A172 (cell line): Measurements from ENCODE around the gene BTBD2. TPM values are rescaled to one million over a fixed set of nuclear protein-coding genes. Genes with fewer than 3 reads are reported as not detected.

Source experiments
- DNase-seq: peaks from one replicate; pipeline ENCODE4 v3.0.0-alpha.2; 2015; ENCODE audit warnings: low spot score
- total RNA-seq: library from RNA; depleted of rRNA; stranded (reverse); fragments of >200 nt; shearing (Covaris generic); gene quantifications from 2 replicates; pipeline ENCODE4 v1.2.3, GENCODE V29; 2014; rRNA removed

Gene BTBD2
- 54.7 and 60.4 TPM in 2 replicates for total RNA-seq

DNA sequence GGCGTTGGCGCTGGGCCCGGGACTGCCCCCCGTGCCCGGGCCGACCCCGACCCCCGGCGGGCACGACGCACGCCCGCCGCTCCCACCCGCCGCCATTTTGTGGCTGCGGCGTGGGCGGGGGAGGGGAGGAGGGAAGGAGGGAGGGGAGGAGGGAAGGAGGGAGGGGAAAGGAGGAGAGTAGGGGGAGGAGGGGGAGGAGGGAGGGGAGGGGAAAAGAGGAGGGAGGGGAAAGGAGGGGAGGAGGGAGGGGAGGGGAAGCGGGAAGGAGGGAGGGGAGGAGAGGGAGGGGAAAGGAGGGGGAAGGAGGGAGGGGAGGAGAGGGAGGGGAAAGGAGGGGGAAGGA, at the start of gene BTBD2:
Gene BTBD2 (minus strand): TSS at position 107 of the 343 bp plus-strand sequence. CDS start 11 bp downstream, at position 96.
- peak; percentile 29 for DNase-seq

DNA sequence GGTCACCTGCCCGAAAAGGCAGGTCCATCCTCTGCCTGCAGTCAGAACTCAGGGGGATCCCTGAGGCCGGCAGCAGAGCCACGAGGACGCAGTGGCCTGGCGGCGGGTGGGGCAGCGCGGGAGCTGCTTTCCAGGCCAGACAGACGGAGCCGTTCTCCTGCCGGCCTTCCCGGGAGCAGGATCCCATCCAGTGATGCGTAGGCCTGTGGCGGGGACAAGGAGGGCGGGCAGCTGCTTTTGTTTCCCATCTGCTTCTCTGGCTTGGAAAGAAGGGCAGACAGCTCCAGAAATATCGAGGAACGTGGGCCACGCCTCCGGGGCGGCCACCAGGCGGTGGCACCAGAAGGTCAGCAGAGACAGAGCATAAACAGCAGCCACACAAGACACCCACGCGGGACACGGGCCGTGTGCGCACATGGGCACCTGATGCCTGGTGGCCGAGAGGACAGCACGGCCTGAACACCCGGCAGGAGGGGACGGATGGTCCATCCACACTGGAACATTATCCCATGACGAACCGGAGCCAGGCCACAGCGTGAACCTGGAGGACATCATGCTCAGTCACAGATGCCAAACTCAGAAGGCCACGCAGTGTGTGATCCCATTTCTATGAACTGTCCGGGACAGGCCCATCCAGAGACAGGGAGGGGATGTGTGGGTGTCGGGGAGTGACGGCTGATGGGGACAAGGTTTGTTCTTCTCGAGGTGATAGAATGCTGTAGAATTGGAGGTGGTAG, 49.4 kb upstream of the BTBD2 start:
- DNase-seq, result no peak

DNA sequence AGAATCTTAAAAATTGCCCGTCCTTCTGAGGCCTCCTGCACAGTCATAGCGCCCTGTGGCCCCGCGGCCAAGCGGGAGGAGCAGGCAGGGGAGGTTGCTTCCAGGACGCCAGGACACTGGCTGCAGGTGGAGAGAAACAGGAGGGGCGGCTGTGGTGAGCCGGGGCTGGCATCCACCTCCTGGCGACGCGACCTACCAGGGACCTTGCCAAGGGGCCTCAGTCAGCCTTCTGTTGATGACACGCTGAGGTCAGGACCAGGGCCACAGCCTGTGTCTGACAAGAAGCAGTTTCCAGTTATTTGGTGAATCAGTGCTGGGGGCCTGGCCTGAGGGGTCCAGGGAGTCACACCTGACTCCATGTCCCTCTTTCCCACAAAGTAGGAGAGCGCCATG, 48.9 kb upstream of the BTBD2 start:
- no peak for DNase-seq

DNA sequence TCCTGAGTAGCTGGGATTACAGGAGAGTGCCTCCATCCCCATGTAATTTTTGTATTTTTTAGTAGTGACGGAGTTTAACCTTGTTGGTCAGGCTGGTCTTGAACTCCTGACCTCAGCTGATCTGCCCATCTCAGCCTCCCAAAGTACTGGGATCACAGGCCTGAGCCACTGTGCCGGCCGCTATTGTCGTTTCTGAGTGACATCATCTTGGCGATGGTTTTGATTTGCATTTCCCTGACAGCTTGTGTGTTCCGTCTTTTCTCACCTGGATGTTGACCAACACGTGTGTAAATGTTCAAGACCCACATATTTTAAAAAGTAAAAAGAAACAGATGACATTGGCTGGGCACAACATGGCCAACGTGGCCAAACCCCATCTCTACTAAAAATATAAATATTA, 48.3 kb upstream of the BTBD2 start:
- no peak for DNase-seq

DNA sequence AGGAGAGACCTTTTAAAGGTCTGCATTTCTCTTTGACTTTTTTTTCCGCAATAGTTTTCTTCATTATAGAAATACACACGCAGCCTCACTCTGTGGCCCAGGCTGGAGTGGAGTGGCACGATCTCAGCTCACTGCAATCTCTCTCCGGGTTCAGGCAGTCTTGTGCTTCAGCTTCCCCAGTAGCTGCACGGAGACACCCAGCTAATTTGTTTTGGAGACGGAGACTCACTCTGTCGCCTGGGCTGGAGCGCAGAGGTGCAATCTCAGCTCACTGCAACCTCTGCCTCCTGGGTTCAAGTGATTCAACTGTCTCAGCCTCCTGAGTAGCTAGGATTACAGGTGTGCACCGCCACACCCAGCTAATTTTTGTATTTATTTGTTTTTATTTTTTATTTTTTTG, 47.3 kb upstream of the BTBD2 start:
- DNase-seq, result no peak

DNA sequence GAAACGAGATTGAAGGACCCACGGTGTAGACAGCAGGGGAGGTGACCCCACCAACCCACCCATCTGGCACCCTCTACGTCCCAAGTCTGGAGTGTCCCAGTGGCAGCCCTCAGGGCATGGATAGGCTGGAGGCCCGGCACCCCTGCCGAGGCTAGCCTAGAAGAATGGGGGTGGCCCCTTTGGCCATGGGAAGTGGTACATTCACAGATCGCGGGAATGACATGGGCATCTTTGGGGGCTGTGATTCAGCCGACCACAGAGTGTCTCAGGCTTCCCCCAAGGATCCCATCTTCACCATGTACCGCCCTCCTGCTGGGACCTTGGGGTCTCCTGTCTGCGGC, 46.8 kb upstream of the BTBD2 start:
- DNase-seq, result no peak

DNA sequence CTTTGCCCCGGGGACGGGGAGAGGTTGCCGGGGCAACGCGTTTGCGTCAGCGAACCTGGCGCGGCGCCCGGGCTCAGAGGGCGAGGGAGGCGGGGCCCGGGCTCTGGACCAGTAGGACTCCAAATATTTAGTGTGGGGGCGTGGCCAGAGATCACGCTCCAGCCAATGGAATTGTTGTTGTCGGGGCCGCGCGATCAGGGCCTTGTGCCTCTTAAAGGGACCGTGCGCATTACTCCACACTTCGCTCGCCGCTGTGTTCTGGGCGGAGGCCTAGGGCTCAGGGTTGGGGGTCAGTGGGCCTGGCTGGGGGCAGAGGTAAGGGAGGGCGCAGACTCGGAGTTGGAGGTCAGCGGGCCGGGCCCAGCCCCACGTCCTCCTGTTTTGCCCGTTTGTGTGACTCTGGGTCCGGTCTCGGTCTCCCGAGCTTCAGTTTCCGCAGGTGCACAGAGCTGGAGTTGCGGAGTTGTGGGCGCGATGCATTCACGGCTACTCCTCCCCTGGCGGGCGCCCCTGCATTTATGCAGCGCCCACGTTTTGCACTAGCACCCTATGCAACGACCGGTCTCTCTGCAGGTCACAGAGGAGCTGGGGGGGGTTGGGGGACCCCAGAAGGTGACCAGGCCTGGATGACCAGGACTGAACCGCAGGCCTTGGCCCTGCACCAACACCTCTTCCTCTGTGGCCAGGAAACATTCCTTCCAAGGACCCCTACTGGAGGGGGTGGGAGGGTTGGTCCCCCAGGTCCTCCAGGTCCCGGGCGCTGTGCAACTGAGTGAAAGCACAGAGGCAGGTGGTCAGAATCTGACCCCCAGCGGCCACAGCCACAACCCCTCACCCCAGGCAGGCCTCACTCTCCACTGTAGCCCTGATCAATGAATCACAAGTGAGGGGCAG, 46.2 kb upstream of the BTBD2 start:
- peak; percentile 98 for DNase-seq

DNA sequence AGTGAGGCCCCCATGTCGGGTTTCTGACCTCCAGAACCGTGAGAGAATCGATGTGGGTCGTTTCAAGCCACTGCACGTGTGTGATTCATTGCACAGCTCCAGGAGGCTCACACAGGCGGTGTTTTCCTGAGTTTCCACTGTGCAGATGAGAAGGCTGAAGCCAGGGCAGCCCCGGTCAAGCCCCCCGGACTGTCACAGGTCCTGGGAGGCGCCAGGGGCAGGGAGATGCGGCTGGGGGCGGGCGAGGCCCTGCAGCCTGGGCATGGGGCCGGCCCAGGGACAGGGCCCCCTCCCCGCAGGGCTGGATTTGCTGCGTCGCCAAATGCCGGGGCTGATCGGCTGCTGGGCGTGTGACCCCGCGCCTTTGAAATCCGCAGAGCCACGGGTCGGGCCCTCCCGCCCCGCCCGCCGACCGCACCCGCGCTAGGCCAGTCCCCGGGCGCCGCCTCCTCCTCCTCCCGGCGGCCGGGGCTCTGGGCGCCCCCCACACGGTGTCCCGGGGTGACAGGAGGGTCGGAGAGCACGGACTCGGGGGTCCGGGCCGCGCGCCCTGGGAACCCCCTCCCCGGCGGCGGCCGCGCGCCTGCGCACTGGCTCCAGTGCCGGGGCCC, 45.5 kb upstream of the BTBD2 start:
- peak; percentile 69 for DNase-seq

DNA sequence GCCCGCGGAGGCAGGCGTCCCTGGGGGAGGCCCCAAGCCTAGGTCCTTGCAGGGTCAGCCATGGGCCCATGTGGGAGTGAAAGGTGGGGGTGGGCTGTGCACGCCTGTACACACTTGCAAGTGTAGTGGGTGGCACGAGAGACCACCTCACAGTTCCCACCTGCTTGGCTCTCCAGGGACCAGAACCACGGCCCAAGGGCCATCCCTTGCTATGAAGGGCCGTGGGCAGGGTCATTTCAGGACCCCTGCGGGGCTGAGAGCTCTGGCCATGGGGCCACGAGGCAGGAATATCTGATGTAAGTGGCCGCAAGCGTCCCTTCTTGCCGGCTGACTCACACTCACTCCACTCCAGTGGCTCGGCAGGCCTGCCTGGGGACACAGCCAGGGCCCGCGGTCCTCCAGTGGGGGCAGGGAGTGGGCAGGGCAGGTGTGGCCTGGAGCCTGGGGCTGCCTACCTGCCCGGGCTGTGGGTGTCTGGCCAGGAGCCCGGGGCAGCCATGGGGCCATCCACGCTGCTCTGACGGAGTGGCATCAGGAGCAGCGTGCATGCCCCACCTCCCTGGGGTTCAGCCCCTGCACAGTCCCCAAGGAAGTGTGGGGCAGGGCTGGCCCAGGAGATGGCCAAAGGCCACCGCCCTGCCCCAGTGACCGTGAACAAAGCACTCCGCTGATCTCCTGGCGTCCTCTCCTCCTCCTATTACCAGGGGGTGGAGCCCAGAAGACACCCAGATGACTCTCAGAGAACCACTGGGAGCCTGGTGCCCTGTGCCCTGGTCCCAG, 44.1 kb upstream of the BTBD2 start:
- DNase-seq, result peak; percentile 94

DNA sequence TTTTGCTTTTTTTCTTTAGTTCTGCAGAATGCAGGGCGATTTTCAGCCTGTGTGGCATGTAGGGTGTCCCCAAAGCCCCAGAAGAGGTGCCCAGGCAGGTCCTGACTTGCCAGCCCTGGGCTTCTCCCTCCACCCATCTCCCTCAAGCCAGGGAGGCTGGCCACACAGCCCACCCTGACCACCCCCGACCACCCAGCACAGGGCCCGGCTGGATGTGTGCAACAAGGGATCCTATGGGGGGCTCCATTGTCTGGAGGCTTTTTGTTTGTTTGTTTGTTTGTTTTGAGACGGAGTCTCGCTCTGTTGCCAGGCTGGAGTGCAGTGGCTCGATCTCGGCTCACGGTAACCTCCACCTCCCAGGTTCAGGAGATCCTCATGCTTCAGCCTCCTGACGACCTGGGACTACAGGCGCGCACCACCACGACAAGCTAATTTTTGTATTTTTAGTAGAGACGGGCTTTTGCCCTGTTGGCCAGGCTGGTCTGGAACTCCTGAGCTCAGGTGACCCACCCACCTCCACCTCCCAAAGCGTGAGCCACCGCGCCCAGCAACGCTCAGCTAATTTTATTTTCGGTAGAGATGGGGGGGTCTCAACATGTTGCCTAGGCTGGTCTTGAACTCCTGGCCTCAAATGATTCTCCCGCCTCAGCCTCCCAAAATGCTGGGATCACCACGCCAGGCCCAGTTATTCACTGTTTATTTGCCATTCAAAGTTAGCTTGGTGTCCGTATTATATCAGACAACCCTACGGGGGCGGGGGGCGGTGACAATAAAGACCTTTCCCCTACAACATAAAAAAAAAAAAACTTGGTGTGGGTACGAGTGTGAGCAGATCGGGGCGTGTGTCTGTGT, 43.3 kb upstream of the BTBD2 start:
- DNase-seq, result no peak

DNA sequence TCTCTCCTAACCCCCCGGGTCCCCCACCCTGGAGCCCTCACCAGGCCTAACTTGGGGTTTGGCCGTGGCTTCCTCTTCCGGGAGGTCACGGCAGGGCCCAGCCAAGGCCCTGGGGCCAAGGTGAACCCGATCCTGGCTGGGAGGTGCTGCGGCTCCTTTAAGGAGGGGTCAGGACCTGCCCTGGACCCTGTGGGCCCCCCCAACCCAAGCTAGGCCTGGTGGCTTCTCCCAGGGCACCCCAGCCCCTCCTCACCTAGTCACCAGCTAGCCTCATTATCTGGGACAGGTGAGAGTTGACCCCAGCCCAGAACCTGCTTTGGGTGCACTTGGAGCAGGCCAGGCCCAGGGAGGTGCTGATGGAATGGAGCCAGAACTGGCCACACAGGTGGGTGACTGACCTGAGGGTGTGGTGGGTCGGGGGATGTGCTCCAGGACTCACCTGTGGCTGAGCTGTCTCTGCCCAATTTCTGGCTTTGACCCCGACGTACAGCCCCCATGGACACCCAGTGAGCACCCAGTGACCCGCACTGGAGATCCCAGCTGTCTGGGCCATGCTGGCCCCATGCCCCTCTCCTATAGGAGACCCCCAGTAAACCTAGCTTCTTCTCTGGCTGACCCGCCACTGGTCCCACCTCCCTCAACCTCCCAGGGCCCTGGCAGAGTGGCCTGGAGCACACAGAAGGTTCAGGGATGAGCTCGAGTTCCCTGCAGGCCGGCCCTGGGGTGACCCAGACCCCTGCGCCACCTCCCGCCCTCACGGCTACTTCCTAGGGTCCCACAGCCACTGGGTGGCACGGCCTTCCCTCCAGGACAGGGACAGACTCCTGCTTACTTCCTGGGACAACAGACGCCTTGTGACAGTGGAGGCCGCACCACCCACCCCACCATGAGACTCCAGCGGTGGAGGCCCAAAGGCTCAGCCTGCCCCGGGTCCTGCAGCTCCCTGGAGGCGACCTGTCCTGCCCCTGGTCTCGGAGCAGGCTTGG, 42.3 kb upstream of the BTBD2 start:
- DNase-seq, result no peak

DNA sequence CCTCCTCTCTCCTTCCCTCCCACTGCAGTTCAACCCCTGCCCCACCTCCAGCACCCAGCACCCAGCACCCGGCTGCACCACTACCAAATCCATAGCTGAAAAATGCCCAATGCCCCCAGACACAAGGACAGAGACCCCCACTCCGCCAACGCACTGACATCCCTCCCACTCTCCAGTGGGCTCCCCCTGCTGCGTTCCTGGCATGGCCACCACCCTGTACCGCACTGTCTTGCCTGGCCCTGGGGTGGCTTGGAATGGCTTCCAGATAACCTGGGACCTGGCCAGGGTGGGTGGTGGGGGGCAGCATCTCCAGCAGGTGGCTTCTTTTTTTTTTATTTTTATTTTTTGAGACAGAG, 41.3 kb upstream of the BTBD2 start:
- no peak for DNase-seq

DNA sequence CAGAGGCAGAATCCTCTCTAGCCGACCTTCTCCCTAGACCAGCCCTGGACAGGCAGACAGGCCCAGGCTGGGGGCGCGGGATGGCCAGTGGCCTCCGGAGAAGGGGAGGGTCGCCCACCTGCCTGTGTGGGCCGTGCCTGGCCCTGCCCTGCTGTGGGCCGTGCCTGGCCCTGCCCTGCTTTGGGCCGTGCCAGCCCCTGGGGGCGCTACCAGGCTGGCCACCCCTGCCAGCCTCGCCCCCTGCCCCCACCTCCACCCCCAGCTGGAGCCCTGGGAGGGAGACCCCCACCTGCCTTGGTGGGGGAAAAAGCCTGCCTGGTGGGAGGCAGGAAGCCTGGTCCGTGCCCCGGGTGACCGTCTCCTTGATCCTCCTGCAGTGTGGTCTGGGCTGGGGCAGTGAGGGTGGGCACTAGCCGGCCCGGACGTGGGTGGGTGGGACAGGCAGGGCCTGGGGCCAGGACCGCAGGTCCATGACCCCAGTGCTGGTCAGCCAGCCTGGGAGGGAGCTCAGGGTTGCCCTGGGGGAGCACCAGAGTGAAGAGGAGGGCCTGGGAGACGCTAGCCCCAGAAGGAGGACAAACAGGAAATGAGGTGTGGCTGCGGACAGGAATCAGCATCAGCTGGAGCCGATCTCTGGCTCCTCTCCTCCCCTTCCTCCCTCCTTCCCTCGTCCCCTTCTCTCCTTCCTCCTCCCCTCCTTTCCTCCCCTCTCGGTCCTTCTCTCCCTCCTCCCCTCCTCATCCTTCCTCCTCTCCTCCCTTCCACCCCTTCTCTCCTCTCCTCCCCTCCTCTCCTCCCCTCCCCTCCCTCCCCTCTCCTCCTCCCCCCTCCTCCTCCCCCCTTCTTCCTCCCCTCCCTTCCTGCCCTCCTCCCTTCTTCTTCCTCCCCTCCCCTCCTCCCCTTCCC, 40.7 kb upstream of the BTBD2 start:
- DNase-seq, result peak; percentile 95

DNA sequence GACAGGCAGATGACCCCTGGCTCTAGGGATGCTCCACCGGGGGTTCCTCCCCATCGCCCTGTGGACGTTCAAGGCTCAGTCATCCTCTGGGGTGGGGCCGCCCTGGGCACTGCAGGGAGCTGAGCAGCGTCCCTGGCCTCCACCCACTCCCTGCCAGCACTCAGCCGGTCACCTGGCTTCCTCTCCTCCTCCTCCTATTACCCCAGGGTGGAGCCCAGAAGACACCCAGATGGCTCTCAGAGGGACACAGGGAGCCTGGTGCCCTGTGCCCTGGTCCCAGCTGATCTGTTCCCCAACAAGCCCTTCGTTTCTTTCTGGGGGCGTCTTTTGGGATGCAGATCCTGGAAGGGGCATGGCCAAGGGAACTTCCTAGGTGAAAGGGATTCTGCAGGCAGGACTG, 39.2 kb upstream of the BTBD2 start:
- DNase-seq, result peak; percentile 71

DNA sequence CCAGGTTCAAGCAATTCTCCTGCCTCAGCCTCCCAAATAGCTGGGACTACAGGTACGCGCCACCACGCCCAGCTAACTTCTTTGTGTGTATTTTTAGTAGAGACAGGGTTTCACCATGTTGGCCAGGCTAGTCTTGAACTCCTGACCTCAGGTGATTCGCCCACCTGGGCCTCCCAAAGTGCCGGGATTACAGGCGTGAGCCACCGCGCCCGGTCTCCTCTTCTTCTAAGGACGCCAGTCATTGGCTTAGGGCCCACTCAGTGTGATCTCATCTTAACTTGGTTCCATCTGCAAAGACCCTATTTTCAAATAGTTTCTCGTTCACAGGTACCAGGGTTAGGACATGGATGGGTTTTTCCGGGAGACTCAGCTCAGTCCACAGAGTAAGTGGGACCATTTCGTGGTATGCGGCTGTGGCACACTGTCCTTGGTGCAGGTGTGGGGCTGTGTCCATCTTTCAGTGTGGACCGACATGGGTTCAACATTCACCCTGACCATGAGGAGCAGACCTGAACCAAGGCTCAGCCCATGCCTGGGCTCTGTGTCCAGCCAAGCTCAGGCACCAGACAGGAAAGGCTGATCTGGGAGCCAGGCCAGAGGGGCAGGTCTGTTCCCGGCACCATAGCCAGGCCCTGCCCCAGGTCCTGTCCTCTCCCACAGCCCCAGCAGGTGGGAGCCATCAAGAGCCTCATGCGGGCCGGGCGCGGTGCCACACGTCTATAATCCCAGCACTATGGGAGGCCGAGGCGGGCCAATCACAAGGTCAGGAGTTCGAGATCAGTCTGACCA, 38.3 kb upstream of the BTBD2 start:
- DNase-seq, result peak; percentile 78

DNA sequence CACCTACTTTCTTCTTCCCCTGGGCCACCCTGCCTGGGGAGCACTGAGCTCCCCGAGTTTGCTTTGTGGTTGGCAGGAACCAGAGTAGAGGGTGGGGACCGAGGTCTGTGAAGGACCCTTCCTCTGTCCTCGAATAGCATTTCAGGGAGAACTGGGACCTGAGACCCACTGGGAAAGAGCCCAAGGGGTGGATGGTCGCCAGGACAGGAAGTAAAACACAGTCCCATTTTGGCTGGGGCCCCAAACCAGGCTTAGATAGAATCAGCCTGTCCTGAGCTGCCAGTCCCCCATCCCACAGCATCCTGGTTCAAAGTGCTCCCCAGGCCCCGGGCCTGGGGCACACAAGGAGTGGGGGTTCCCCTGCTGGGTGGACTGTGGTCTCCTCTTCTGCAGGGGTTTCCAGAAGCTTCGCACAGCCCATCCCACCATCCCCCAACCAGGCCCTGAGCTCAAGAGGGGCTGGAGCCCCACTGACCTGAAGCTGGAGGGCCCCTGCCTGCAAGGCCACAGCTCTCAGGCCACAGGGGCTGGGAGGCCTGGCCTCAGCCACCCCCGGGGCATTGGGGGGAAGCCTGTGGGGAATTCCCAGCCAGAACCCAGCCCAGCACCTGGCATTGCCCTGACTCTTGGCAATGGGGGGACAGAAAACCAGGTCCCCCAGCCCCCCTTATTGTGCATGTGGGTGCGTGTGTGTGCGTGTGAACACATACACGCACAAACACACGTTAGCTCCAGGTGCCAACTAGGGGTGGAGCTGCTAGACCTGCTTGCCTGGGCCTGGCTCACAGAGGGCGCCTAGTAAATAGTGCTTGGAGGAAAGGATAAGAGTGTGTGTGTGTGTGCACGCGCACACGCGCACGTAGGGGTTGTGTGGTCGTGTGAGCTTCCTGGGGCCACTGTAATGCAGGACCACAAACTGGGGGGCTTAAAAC, 36.5 kb upstream of the BTBD2 start:
- DNase-seq, result no peak
